HT-29 (cell line): ENCODE measurements around the gene UTP4. TPM values are rescaled to one million over a fixed set of nuclear protein-coding genes. Genes with fewer than 3 reads are reported as not detected.

Experiments
- DNase-seq: peaks from one replicate; pipeline ENCODE4 v3.0.0-alpha.2; 2015; ENCODE audit warnings: low spot score
- total RNA-seq: library from RNA; depleted of rRNA; stranded (reverse); fragments of >200 nt; shearing (Covaris generic); gene quantifications from 2 replicates; pipeline ENCODE4 v1.2.3, GENCODE V29; 2014; rRNA removed

UTP4 gene
- total RNA-seq = 23.0 and 27.2 TPM in 2 replicates

DNA sequence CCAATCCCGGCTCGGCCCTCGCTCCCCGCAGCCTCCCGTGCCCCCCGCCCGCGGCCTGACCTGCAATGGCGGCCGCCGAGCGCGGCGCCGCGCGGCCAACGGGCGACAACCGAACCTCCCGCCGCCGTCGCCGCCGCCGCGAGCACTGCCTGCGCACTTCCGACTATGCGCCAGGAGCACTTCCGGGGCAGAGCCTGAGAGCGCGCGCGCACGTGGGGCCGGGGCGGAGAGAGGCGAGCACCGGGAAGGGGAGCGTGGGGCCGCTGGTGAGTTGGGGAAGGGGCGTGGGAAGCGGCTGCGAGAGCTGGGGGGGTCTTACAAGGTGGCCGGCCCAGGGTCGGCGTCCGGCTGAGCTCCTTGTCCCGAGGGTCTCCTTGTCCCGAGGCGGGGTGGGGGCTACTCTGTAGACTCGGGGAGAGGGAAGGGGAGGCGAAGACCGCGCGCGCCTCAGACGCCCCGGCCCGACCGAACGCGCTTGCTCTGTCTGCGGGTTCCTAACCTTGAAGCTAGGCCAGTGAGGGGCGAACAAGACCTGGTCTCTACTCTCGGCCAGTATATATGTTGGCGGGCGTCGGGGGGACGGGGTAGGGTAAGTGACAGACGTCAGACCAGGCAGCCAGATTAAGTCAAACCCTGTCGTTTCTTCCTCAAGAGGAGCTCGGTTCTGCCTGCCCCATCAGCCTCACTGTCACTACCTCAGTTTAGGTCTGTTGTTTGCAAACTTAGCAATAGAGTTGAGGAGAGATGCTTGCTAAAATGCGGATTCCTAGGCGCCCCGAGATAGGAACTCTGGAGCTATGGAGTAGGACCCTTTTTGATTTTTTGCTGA, at the start of gene UTP4, which contains the start of gene CHTF8:
TSS of gene UTP4 (plus strand) at position 226 of the 829 bp plus-strand sequence. CDS start 811 bp downstream, outside the sequence.
TSS of gene CHTF8 (minus strand) at position 165 of the 829 bp plus-strand sequence. CDS start 11,130 bp downstream, outside the sequence.
- peak; percentile 75 for DNase-seq

DNA sequence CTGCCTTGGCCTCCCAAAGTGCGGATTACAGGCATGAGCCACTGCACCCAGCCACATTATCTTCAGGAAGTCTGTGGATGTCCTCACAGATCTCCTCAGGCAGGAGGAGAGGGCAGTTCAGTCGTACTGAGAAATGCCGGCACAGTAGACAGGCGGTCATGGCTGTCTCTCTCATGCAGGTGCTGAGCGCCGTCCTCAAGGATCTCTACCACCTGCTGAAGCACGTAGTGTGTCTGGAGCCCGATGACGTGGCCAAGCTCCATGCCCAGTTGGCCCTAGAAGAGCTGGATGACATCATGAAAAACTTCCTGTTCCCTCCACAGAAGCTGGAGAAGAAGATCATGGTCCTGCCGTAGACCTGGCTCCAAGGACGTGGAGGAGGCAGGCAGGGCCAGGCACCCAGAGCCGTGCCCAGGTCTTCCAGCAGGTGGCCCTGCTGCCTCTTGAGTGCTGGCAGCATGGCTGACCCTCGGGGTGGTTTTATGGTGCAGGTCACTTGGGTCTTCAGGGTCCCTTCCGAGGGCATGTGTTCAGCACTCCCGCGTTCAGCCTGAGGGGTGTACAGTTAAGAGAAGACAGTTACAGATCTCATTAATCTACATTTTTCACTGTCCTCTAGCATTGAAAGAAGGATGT, 49.0 kb upstream of the UTP4 start:
- DNase-seq = no peak

DNA sequence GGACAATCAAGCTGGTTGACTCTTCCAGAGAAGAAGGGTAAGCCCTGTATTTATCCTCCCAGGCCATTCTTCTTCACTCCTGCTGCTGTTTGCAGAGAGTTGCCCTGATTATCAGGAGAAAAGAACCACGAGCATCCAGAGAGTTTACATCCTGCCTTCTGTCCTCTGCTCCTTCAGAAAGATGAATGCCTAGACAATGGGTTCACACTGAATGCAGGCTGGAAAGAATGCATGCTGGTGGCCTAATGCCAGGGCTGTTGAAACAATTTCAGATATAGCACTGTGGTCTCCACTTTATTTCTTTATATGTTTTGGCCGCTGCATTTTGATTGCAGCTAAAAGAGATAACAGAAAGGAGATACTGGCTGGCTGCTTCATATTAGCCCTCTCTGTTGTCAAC, 48.2 kb upstream of the UTP4 start:
- DNase-seq = no peak

DNA sequence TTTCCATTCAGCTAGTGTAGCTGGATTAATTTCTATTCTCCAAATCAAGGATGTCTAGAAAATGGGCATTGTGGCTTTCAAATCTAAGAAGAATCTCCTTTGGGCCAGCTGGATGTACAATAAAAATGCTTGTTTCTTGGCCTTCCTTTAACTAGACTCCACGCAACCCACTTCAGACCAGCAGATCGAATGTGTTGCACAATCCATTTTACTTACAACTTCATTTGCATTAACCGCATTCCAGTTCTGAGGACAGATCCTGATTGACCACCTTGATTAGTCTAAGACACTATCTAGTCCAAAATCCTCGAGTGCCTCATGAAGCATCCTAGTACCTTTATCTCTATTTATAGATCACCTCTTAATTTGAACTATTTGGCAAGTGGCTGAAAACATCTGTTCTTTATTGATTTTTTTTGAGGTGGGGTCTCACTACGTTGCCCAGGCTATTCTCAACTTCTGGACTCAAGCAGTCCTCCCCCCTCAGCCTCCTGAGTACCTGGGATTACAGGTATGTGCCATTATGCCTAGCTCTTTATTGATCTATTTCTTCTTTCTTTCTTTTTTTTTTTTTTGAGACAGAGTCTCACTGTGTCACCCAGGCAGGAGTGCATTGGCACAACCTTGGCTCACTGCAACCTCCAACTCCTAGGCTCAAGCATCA, 47.3 kb upstream of the UTP4 start:
- DNase-seq = no peak

DNA sequence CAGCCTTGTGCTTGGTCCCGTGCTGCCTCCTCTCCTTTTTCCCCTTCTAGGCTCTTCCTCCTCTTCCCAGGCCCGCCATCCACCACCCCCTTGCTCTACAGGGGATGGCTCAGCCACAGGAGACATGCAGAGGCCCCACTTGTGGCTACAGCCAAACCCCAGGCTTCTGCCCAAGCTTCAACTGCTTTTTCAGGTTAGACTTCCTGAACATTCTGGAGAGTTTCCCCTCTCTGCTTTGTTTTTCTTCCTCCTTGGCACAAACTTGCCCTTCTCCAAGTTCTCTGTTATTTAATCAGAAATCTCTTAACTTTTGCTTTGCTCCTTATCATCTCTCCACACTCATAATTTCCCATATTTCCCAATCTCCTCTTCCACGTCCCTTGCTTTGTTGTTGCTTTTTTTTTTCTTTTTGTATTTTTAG, 45.3 kb upstream of the UTP4 start:
- DNase-seq = no peak

DNA sequence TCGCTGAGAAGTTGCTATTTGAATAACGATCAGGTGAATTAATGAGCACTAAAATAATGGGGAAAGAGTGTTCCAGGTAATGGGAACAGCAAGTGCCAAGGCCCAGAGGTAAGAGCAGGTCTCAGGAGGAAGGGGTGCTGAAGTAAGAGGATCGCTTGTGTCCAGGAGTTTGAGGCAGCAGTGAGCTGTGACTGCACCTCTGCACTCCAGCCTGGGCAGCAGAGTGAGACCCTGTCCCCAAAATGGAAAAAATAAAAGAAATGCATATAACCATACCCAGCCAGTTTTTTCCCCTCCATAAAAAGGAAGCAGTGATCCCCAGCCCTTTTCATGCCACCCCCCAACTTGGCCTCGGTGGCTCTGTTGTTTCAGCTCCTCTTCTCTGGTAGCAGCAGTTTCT, 43.8 kb upstream of the UTP4 start:
- DNase-seq = no peak

DNA sequence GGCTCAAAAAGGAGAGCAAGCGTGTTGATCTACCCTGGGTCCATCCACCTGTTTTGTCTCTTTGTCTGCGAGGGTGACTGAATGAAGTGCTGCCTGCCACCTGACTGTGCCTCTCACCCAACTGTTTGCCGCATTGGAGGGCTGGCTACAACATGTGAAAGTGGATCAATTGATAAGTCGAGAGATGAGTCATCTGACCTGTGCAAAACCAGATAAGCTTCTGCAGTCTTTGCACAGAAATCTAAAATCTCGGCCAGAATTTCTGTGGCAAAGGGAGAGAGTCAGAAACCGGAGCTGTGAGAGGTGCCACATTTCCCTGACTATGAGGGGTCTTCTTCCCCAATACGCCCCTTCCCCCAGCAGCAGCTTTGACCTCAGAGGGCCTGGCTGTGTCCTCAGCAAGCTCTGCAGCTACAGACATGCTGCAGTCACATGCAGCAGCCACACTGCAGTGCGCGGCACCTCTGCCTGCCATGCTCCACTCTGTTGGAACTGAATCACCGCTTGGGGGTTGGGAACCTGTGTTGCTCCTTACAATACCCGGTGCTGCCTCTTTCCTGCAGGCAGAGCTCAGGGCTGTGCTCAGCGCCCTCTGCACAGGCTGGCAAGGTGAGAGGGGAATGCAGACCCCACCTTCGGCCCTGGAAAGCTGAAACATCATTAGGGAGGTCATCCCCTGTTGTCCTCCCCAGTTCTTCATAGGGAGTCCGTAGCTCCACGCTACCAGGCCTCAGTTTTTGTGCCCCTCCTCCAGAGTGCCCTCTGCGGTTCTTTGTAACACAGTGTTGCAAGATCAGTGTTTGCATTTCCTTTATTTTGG, 43.1 kb upstream of the UTP4 start:
- DNase-seq = no peak

DNA sequence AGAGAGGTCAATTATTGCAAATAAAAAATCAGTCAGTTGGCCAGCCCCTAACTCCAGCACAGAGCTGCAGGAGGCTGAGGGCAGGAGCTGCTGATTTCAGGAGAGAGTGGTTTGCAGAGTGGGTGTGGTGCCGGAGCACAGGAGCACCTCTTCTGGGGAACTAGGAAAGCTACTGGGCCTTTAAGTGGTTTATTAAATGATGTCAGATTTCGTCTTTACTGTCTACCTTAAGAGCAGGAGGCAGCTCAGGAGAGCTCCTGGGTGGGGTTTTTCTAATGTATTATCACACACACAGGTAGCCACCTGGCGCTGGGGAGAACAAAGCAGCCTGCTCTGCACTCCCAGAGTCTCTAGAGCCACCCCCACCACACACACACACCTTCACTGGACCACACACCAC, 38.5 kb upstream of the UTP4 start:
- DNase-seq = no peak

DNA sequence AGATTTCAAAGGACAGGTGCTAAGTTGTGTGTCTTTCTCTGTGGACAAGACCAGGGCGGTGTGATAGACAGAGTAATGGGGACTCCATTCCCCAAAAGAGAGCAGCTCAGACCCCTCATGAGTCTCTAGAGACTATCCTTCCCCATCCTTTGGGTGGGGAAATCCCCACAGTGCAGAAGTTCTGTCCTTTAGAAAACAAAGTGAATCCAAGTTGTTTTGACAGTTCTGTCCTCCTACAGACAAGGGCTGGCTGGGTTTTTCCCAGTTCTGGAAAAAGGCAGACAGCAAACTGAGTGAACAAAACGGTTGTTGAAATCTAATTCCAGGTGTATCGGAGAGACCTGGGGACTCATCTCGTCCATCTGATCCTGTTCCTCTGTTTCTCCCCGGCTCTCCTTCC, 37.9 kb upstream of the UTP4 start:
- no peak for DNase-seq

DNA sequence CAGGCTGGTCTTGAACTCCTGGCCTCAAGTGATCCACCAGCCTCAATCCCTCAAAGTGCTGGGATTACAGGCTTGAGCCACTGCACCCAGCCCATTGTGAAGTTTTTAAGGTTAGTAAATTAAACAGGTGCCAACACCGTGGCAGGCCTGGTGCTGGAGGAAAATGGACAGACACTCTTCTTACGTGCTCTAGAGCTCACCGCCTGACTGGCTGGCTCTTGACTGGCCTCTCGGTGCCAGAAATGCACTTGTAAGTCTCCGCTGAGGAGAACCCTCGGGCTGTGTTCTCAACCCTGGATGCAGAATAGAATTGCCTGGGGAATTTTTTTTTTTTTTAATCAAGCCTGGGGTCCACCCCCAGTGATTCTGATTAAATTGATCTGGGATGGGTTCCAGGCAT, 37.3 kb upstream of the UTP4 start:
- no peak for DNase-seq

DNA sequence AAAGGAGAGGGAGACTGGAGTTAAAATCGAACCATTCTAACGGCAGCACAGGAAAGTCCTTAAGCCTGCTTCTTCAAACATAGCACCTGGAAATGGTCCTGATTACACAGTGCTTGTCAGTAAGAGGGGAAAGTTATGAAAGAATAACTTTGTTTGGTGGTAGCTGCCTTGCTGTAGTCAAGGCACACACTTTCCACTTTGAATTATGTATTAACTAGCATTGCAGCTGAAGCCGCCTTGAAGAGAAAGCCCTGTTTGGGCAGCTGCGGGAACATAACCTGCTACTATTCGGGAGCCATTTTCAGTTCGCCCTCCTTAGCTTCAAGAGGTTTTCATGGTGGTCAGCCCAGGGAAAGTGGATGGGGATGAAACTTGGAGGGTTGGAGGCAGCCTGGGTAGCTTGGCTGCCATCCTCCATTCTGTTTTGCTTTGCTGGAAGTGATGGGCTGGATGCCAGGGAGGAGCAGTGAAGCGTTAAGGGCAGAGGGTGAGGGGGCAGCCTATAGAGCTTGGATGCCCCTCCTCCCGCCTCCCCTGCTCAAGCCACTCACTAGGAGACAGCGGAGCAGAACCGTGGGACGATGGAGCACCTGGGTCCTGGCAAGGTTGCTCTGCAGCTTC, 32.3 kb upstream of the UTP4 start:
- DNase-seq = no peak

DNA sequence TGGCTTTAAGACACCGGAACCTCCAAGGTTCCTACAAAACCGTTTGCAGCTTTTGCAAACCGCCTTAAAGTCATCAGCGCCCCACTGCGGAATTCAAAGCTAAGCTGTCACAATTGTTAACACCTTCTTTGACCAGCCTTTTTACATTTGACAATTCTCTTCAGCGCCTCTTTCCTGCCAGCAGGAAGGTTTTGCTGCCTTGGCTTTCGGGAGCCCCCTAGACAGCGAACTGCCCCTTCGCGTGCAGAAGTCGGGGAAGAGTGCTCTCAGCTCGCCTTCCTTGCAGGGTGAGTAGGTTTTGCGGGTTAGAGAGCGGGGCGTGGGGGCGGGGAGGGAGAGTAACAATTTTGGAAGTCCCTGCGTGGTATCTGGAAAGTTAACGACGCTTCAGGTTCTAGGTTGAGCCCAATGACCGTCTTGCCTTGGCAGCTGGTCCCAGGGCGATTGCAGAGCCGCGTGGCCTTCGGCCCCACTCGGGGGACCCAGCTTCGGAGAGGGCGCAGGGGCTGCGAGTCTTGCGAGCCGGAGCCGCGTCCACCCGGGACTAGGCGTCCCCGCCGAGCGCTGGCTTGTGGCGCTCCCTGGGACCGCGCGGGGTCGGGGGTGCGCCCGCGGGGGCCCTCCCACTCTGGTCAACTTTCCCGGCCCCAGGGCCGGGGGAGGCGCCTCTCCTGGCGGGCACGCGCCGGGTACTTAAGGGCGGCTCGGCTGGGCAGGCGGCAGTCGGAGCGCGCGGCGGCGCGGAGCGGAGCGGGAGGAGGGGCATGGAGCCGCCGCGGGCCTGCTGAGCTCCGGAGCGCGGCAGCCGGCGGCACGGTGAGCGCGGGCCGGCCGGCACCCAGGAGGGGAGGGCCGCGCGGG, 26.7 kb upstream of the UTP4 start, which contains the start of gene HAS3:
TSS of gene HAS3 (plus strand) at position 153 of the 861 bp plus-strand sequence. CDS start 3,743 bp downstream, outside the sequence.
- peak; percentile 74 for DNase-seq

DNA sequence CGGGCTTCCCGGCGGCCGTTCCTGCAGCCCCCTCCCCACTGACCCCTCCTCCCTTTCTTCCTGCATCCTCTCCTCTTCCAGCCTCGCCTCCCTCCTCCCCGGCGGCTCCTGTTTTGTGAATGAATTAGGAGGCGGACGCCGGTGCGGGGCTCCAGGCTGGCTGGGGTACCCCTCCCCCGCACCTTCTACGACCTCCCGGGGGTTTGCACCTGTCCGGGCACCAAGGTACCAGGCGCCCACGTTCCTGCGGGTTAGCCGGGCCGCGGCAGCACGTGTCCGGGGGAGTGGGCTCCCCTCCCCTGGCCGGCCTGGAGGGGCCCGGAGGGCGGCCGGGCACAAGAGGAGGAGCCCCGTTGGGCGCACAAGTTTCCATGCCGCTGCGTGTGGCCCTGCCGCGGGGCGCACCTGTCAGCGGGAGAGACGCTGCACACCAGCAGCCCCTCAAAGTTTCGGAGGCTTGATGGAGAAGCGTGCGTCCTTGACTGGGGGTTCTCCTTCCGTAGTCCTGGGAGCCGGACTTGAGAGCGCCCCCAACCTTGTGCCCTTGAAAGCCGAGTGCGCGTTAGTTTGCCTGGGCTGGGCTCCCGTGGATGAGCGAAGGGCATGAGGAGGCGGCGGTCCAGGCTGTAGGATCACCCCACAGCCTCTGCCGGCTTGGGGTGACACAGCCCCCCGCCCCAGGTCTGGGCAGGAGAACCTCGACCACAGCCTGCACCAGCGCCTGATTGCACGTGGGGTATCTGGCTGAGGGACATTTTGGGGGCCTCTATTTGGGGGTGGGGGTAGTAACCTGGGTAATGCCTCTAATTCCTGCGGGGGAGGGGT, 25.7 kb upstream of the UTP4 start:
- no peak for DNase-seq

DNA sequence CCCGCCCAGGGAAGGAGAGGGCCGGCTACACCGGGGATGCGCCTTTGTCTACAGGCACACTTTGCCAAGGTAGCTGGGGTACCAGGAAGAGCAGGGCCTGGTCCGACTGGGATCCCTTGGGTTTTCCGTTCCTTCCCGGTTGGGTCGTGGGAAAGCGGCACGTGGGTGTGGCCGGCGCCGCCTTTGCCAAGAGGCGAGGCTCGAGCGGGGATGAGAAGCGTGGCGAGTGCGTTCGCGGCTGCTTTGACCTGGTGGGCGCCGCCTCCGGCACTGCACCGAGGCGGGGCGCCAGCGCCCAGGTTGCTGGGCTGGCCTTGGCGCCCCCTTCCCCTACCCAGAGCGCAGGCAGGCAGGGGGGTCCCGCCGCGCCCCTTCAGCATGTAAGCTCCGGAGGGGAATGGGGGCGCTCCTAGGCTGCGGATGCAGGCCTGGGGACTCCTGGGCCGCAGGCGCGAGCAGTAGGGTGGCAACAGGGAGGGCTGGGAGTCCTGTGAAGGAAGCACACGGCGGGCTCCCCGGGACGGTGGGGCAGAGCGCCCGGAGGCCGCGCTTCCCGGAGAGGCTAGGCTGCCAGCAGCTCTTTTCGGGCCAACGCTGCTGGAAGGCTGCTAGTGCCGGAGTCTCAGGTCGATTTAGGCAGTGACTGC, 25.0 kb upstream of the UTP4 start:
- DNase-seq = no peak

DNA sequence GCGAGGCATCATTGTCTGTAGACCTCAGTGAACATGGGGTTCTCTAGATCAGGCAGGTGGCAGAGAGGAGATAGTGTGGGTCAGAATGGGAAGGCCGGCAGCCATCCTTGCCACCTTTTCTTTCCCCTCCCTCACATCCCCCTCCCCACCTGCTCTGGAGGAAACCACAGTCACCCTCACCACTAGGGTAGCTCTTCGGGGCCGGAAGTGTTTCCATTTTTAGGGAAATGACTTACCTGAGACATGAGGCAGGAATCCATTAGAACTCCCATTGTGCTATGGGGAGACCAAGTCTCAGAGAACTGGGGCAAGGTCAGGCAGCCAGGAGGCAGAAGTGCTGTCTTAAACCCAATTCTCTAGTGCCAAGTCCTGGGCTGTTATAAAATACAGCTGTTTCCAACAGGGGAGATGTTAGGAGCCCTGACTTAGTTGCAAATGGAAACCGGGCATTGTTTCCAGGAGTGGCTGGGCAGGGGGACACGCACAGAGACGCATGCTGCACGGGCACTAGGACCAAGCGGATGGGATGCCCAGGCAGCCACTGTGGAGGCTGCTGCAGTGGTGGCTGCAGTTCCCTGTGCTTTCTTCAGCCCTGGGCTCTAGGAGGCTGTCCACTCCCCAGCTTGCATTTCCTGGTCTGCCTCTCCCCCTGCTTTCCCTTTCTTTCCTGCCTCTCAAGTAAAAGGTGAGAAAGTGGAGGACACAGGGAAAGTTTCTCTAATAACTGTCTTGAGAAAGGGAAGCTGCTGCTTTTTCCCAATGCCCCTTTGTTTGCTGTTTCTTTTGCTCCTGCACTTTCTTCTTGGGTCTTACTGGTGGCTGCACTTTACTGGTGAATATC, 24.2 kb upstream of the UTP4 start:
- DNase-seq = no peak

DNA sequence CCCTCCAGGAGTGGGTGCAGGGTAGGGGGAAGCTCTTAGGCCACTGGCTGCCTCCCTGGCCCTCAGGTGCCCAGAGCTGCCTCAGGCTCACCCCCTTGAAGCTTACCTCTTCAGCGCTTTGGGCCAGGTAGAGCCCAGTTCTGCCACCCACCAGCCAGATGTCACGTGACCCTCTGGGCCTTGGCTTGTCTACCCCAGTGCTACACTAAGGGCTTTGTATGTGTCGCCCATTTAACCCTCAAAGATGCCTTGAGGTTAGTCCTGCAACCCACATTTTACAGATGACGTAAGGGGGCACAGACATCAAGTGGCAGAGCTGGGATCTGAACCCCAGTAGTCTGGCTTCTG, 23.6 kb upstream of the UTP4 start:
- no peak for DNase-seq

DNA sequence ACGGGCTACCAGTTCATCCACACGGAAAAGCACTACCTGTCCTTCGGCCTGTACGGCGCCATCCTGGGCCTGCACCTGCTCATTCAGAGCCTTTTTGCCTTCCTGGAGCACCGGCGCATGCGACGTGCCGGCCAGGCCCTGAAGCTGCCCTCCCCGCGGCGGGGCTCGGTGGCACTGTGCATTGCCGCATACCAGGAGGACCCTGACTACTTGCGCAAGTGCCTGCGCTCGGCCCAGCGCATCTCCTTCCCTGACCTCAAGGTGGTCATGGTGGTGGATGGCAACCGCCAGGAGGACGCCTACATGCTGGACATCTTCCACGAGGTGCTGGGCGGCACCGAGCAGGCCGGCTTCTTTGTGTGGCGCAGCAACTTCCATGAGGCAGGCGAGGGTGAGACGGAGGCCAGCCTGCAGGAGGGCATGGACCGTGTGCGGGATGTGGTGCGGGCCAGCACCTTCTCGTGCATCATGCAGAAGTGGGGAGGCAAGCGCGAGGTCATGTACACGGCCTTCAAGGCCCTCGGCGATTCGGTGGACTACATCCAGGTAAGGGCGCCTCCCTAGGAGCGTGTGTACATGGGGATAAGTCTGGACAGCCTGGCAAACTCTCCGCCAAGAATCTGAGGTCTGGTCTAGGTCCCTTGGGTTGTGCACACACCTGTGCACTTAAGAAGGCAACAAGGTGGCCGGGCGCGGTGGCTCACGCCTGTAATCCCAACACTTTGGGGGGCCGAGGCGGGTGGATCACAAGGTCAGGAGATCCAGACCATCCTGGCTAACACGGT, 22.8 kb upstream of the UTP4 start:
- DNase-seq = no peak
